ENCODE data around the gene MTHFD2.

Gene MTHFD2

GRCh38 chr2:74177696-74178095 is 20.7 kb upstream of the MTHFD2 start:
- Histone ChIP-seq H3K27ac (ENCODE audit: low read depth, low read length) (peak overlapping the region; percentile 93), H3K4me1 (ENCODE audit: control insufficient read depth, low read length) (peaks cover 73% of the 10 kb centered on the region)
- TF ChIP-seq EZH2phosphoT487 (IDR thresholded peaks at IDR 0.05; ENCODE audit: borderline replicate concordance, low read length) (no peak), CTCF (IDR thresholded peaks at IDR 0.05; ENCODE audit: low read depth, low read length, poor library complexity, severe bottlenecking) (no peak)

GRCh38 chr2:74178211-74179062 is 20.0 kb upstream of the MTHFD2 start, which contains the start of gene MOB1A:
MOB1A (minus strand) TSS chr2:74178879; CDS start chr2:74178674, 205 bp downstream.
- TF ChIP-seq CTCF (IDR thresholded peaks at IDR 0.05; ENCODE audit: low read depth, low read length, poor library complexity, severe bottlenecking) (no peak), EZH2phosphoT487 (IDR thresholded peaks at IDR 0.05; ENCODE audit: borderline replicate concordance, low read length) (no peak)
- Histone ChIP-seq H3K4me2 (ENCODE audit: low read length) (peak within 1 kb of the TSS; percentile 77), H3K9me3 (ENCODE audit: control insufficient read depth, insufficient read depth, low read length) (no peaks in the 10 kb centered on the region), H4K20me1 (ENCODE audit: control insufficient read depth, insufficient read depth, low read depth, low read length) (peaks cover 30% of the 10 kb centered on the region), H3K27ac (ENCODE audit: low read depth, low read length) (peak within 1 kb of the TSS; percentile 93), H3K27me3 (ENCODE audit: control insufficient read depth, low read length) (no peaks in the 10 kb centered on the region), H3F3A (ENCODE audit: control insufficient read depth, insufficient read depth) (peaks cover 36% of the 10 kb centered on the region), H3K36me3 (ENCODE audit: control insufficient read depth, low read length) (peaks cover 45% of the 10 kb centered on the region), H3K4me3 (ENCODE audit: low read length) (peak within 1 kb of the TSS; percentile 92), H3K9me2 (replicated peaks; ENCODE audit: control insufficient read depth, low read length) (no peaks in the 10 kb centered on the region), H3K79me2 (ENCODE audit: control insufficient read depth, low read length) (peaks cover 56% of the 10 kb centered on the region), H3K4me1 (ENCODE audit: control insufficient read depth, low read length) (peaks cover 74% of the 10 kb centered on the region)

More at GRCh38 chr2:74177696-74178095, 20.7 kb upstream of the MTHFD2 start:
- Histone ChIP-seq H3K4me2 (ENCODE audit: low read length) (peak overlapping the region; percentile 77), H3K79me2 (ENCODE audit: control insufficient read depth, low read length) (peaks cover 64% of the 10 kb centered on the region), H3F3A (ENCODE audit: control insufficient read depth, insufficient read depth) (peaks cover 36% of the 10 kb centered on the region), H3K27me3 (ENCODE audit: control insufficient read depth, low read length) (no peaks in the 10 kb centered on the region), H3K4me3 (ENCODE audit: low read length) (peak overlapping the region; percentile 92), H4K20me1 (ENCODE audit: control insufficient read depth, insufficient read depth, low read depth, low read length) (peaks cover 30% of the 10 kb centered on the region), H3K36me3 (ENCODE audit: control insufficient read depth, low read length) (peaks cover 51% of the 10 kb centered on the region), H3K9me2 (replicated peaks; ENCODE audit: control insufficient read depth, low read length) (no peaks in the 10 kb centered on the region), H3K9me3 (ENCODE audit: control insufficient read depth, insufficient read depth, low read length) (no peaks in the 10 kb centered on the region)

GRCh38 chr2:74179063-74179865 is 19.2 kb upstream of the MTHFD2 start:
- Histone ChIP-seq H3K27me3 (ENCODE audit: control insufficient read depth, low read length) (no peaks in the 10 kb centered on the region), H3K36me3 (ENCODE audit: control insufficient read depth, low read length) (peaks cover 41% of the 10 kb centered on the region), H3K4me1 (ENCODE audit: control insufficient read depth, low read length) (peaks cover 78% of the 10 kb centered on the region), H3K4me3 (ENCODE audit: low read length) (peak overlapping the region; percentile 92), H3K9me2 (replicated peaks; ENCODE audit: control insufficient read depth, low read length) (no peaks in the 10 kb centered on the region), H3K79me2 (ENCODE audit: control insufficient read depth, low read length) (peaks cover 48% of the 10 kb centered on the region), H4K20me1 (ENCODE audit: control insufficient read depth, insufficient read depth, low read depth, low read length) (peaks cover 28% of the 10 kb centered on the region), H3F3A (ENCODE audit: control insufficient read depth, insufficient read depth) (peaks cover 44% of the 10 kb centered on the region), H3K9me3 (ENCODE audit: control insufficient read depth, insufficient read depth, low read length) (no peaks in the 10 kb centered on the region), H3K4me2 (ENCODE audit: low read length) (peak overlapping the region; percentile 77), H3K27ac (ENCODE audit: low read depth, low read length) (peak overlapping the region; percentile 93)
- TF ChIP-seq CTCF (IDR thresholded peaks at IDR 0.05; ENCODE audit: low read depth, low read length, poor library complexity, severe bottlenecking), result peak; percentile 29
- no peak for TF ChIP-seq EZH2phosphoT487 (IDR thresholded peaks at IDR 0.05; ENCODE audit: borderline replicate concordance, low read length)

Measured in DOHH2 (cell line).